Endothelial cell (in vitro differentiated cells): Measurements from ENCODE around the gene RXRG. TPM values are rescaled to one million over a fixed set of nuclear protein-coding genes. Genes with fewer than 3 reads are reported as not detected.

Experiments
- DNase-seq: peaks from one replicate; pipeline ENCODE4 v3.0.0; 2021; ENCODE audit warnings: low spot score
- H3K27ac Mint-ChIP-seq: one replicate; pipeline ENCODE4 v1.8.0; 2021; ENCODE audit warnings: mixed read lengths, inconsistent platforms; ENCODE audit not compliant: unreplicated experiment
- H3K27me3 Mint-ChIP-seq: one replicate; pipeline ENCODE4 v1.8.0; 2021; ENCODE audit warnings: mild to moderate bottlenecking, moderate library complexity, mixed read lengths, inconsistent platforms; ENCODE audit not compliant: unreplicated experiment
- H3K36me3 Mint-ChIP-seq: one replicate; pipeline ENCODE4 v1.8.0; 2021; ENCODE audit warnings: mild to moderate bottlenecking, low read depth, mixed read lengths, inconsistent platforms; ENCODE audit not compliant: unreplicated experiment
- H3K4me1 Mint-ChIP-seq: one replicate; pipeline ENCODE4 v1.8.0; 2021; ENCODE audit warnings: mild to moderate bottlenecking, mixed read lengths, inconsistent platforms; ENCODE audit not compliant: unreplicated experiment
- H3K4me3 Mint-ChIP-seq: one replicate; pipeline ENCODE4 v1.8.0; 2021; ENCODE audit warnings: mild to moderate bottlenecking, mixed read lengths, inconsistent platforms; ENCODE audit not compliant: unreplicated experiment
- H3K9me3 Mint-ChIP-seq: one replicate; pipeline ENCODE4 v1.8.0; 2021; ENCODE audit warnings: mixed read lengths, inconsistent platforms; ENCODE audit not compliant: unreplicated experiment
- total RNA-seq: library from RNA; stranded (reverse); fragmentation: NEBNext Ultra II Directional; extraction: Animal tissue kit (Norgen Biotek cat#: 25700); gene quantifications from one replicate; pipeline ENCODE4 v1.2.1, GENCODE V29; 2021; ENCODE audit not compliant: unreplicated experiment
- TF ChIP-seq, protein P1 (sequence below): fragments of 200-600 bp; sonication (generic); IDR thresholded peaks from one replicate; pipeline ENCODE4 v1.5.0; 2021; ENCODE audit warnings: antibody characterized with exemption; ENCODE audit not compliant: unreplicated experiment

Gene RXRG
- total RNA-seq, 1 donor from 2014 or later, result not detected

DNA sequence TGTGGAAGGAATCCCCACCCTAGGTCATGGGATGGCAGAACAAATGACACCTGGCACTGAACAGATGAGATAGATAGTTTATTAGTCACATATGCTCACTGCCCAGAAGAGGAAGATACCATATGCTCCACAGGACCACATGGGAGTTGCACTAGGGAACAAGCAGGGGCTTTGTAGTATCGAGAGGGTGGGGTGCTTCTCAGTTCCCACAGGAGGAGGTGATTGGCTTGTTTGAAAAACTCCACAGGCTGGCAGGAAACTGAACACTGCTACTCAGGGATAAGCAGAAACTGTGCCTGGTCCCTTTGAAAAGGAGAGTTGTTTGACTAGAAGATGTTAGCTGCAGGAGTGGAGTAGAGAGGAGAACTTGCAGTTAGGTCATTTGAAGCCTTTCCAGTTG lies 31.9 kb upstream of the RXRG start:
- H3K27ac Mint-ChIP-seq, result no peak overlapping the region
- H3K27me3 Mint-ChIP-seq, result peaks cover 2% of the 10 kb centered on the region
- no peaks in the 10 kb centered on the region for H3K9me3 Mint-ChIP-seq
- no peaks in the 10 kb centered on the region for H3K36me3 Mint-ChIP-seq
- TF ChIP-seq, protein P1, sequence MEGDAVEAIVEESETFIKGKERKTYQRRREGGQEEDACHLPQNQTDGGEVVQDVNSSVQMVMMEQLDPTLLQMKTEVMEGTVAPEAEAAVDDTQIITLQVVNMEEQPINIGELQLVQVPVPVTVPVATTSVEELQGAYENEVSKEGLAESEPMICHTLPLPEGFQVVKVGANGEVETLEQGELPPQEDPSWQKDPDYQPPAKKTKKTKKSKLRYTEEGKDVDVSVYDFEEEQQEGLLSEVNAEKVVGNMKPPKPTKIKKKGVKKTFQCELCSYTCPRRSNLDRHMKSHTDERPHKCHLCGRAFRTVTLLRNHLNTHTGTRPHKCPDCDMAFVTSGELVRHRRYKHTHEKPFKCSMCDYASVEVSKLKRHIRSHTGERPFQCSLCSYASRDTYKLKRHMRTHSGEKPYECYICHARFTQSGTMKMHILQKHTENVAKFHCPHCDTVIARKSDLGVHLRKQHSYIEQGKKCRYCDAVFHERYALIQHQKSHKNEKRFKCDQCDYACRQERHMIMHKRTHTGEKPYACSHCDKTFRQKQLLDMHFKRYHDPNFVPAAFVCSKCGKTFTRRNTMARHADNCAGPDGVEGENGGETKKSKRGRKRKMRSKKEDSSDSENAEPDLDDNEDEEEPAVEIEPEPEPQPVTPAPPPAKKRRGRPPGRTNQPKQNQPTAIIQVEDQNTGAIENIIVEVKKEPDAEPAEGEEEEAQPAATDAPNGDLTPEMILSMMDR, result no peak
- no peak overlapping the region for H3K4me3 Mint-ChIP-seq
- no peaks in the 10 kb centered on the region for H3K4me1 Mint-ChIP-seq
- DNase-seq, result no peak

DNA sequence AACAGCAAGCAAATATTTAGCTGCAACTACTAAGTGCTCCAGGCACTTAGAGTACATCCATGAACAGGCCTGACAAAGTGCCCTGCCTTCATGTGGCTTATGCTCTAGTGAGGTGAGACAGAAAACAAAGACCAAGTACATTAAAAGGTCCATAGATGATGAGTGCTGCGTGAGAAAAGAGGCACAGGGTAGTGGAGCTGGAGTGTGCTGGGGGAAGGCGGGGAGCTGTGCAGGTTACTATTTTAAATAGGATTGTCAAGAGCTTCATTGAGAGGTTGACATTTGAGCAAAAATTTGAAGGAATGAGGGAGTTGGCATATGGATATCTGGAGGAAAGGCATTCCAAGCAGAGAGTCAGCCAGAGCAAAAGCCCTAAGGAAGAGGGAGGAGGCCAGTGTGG lies 29.3 kb upstream of the RXRG start:
- H3K9me3 Mint-ChIP-seq, result no peaks in the 10 kb centered on the region
- no peak overlapping the region for H3K27ac Mint-ChIP-seq
- H3K36me3 Mint-ChIP-seq, result no peaks in the 10 kb centered on the region
- no peaks in the 10 kb centered on the region for H3K4me1 Mint-ChIP-seq
- TF ChIP-seq, protein P1, result no peak
- DNase-seq, result no peak
- peaks cover 6% of the 10 kb centered on the region for H3K27me3 Mint-ChIP-seq
- H3K4me3 Mint-ChIP-seq, result no peak overlapping the region

DNA sequence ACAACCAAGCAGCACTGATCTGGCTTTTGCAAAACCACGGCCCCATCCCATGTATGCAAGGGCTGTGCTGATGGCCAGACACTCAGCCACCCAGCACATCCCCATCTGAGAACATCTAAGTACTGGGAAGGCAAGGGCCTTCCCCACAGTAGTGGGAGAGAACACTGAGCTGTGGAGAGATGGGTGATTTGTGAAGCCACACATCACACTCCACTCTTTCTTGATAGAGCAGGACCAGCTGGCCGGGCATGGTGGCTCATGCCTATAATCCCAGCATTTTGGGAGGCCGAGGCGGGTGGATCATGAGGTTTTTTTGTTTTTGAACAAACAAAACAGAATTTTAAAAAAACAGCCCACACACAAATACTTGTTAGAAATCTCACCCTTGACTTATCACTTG lies 28.2 kb upstream of the RXRG start:
- Mint-ChIP-seq H3K36me3 (no peaks in the 10 kb centered on the region), H3K4me3 (no peak overlapping the region), H3K27ac (no peak overlapping the region), H3K4me1 (no peaks in the 10 kb centered on the region), H3K27me3 (peaks cover 6% of the 10 kb centered on the region), H3K9me3 (no peaks in the 10 kb centered on the region)
- TF ChIP-seq, protein P1, result no peak
- DNase-seq, result no peak

DNA sequence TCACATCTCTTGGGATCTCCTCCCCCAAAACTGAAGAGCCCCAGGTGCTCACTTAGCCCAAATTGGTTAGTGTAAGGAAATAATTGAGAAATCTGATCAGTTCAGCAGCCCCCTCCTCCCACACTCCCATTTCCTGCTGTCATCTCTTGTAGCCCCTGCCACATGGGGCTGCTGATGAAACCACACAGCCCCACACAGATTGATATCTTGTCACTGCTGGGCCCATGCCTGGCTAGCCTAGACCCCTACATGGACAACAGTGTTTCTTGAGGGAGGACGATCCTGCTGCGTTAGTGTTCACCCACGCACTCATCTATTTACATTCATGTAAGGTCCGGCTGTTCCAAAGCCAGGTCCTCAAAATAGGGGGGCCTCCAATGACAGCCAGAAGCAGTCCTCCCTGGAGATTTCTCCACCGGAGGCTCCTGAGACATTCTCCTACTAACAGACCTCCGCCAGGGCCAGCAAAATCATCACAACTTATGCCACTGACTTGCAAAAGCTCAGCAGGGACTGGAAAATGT lies 23.9 kb upstream of the RXRG start:
- TF ChIP-seq, protein P1, result no peak
- no peak overlapping the region for H3K4me3 Mint-ChIP-seq
- DNase-seq, result no peak
- H3K27me3 Mint-ChIP-seq, result peaks cover 5% of the 10 kb centered on the region
- H3K4me1 Mint-ChIP-seq, result no peaks in the 10 kb centered on the region
- no peaks in the 10 kb centered on the region for H3K9me3 Mint-ChIP-seq
- no peak overlapping the region for H3K27ac Mint-ChIP-seq
- no peaks in the 10 kb centered on the region for H3K36me3 Mint-ChIP-seq

DNA sequence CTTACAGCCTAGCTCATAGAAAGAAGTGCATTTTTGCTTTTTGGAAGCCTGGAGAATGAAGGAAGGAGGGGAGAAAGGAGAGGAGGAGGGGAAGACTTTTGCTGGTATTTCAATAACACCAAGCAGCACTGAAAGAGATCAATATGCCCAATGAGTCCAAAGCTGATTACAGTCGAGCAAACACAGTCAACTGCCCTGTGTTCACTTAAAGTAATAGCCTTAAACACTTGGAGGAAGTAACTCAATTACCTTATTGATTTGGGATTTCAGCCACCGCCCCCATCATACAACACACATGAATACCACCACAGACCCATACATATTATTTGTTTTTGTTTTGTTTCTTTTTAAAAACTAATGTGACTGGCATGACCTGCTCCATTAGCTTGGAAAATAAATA lies 23.3 kb upstream of the RXRG start:
- H3K36me3 Mint-ChIP-seq, result no peaks in the 10 kb centered on the region
- no peak overlapping the region for H3K4me3 Mint-ChIP-seq
- no peaks in the 10 kb centered on the region for H3K4me1 Mint-ChIP-seq
- peaks cover 5% of the 10 kb centered on the region for H3K27me3 Mint-ChIP-seq
- no peaks in the 10 kb centered on the region for H3K9me3 Mint-ChIP-seq
- no peak overlapping the region for H3K27ac Mint-ChIP-seq
- no peak for DNase-seq
- TF ChIP-seq, protein P1, result no peak
